Dedifferentiated amniotic fluid mesenchymal stem cell (primary cell): ENCODE results near the gene TTC28.
"Not testable (repeated sequence)": the region's sequence is repeated elsewhere in the genome, so short reads cannot be mapped to it uniquely, and the experiment has no call there.

Source experiments
- DNase-seq: peaks from one replicate; pipeline ENCODE4 v3.0.0-alpha.2; 2016; ENCODE audit errors: extremely low spot score

Gene TTC28

GRCh38 chr22:28678170-28678569, 1.5 kb downstream of the TTC28 start:
- not testable (repeated sequence) for DNase-seq

- peak; percentile 44 for DNase-seq
These were observed 5.5 kb downstream of the TTC28 start for GRCh38 chr22:28674121-28674563.

GRCh38 chr22:28670756-28671155, 8.9 kb downstream of the TTC28 start:
- no peak for DNase-seq

GRCh38 chr22:28670161-28670560, 9.5 kb downstream of the TTC28 start:
- no peak for DNase-seq

- DNase-seq: no peak
These were observed 10.3 kb downstream of the TTC28 start for GRCh38 chr22:28669387-28669786.

- not testable (repeated sequence) for DNase-seq
These were observed 16.1 kb downstream of the TTC28 start for GRCh38 chr22:28663569-28663942.

- DNase-seq: no peak
These were observed 21.2 kb downstream of the TTC28 start for GRCh38 chr22:28658448-28658847.

GRCh38 chr22:28656181-28656580, 23.5 kb downstream of the TTC28 start:
- no peak for DNase-seq

GRCh38 chr22:28650463-28650862, 29.2 kb downstream of the TTC28 start:
- DNase-seq: no peak

- no peak for DNase-seq
These were observed 30.8 kb downstream of the TTC28 start for GRCh38 chr22:28648792-28649191.

GRCh38 chr22:28647216-28647615, 32.4 kb downstream of the TTC28 start:
- DNase-seq: no peak

GRCh38 chr22:28639321-28639720, 40.3 kb downstream of the TTC28 start:
- DNase-seq: no peak

GRCh38 chr22:28637225-28637624, 42.4 kb downstream of the TTC28 start:
- DNase-seq: no peak

- no peak for DNase-seq
These were observed 49.5 kb downstream of the TTC28 start for GRCh38 chr22:28630177-28630574.

GRCh38 chr22:28629420-28630176, 50.0 kb downstream of the TTC28 start:
- no peak for DNase-seq

GRCh38 chr22:28628766-28629165, 50.9 kb downstream of the TTC28 start:
- DNase-seq: peak; percentile 1

- peak; percentile 3 for DNase-seq
These were observed 51.8 kb downstream of the TTC28 start for GRCh38 chr22:28627791-28628190.

- DNase-seq: peak; percentile 3
These were observed 59.3 kb downstream of the TTC28 start for GRCh38 chr22:28620244-28620922.

- peak; percentile 11 for DNase-seq
These were observed 60.4 kb downstream of the TTC28 start for GRCh38 chr22:28619236-28619635.

GRCh38 chr22:28615423-28615822, 64.2 kb downstream of the TTC28 start:
- not testable (repeated sequence) for DNase-seq

GRCh38 chr22:28609921-28610320, 69.7 kb downstream of the TTC28 start:
- DNase-seq: no peak

- DNase-seq: peak; percentile 7
These were observed 71.1 kb downstream of the TTC28 start for GRCh38 chr22:28608546-28608945.

GRCh38 chr22:28607795-28608194, 71.8 kb downstream of the TTC28 start:
- DNase-seq: peak; percentile 3
